GM19023 (cell line): ENCODE data around the gene MLYCD.

Experiments
- ATAC-seq: cut with Tn5 transposase; IDR thresholded peaks from one replicate; pipeline ENCODE4 v1.9.1; 2021; ENCODE audit warnings: mild to moderate bottlenecking, moderate library complexity; ENCODE audit not compliant: unreplicated experiment

MLYCD gene

DNA sequence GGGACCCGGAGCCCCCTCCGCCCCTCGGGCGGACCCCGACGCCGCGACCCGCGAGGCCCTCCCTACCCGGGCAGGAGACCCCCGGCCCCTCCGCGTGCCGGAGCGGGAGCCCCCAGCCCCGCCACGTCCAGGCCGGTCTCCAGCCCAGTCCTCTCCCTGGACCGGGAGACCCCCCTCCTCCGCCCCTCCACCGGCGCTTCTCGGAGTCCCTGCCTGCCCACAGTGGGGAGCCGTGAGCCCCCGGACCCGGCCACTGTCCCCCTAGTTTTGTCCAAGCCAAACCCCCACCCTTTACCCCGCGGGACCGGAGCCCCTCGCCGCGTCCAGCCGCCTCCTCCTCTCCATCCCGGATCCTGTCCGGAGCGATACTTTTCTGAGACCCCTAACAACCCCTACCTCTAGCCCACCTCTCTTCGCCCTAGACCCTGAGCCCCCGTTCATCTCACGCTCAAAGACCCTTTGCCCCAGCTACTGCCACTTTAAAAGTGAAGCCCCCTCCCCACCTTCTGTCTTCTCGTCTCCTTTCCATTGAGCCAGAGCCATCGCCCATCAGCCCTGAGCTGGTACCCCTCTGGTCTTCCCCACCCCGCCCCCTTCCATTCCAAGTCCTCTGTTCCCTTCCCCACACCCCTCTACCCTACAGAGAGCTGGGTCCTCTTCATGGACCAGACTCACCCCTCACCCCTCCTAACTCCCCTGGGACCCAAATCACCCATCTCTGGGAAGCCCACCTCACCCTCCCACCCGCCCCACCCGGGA, 70.2 kb downstream of the MLYCD start:
- ATAC-seq: no peak

DNA sequence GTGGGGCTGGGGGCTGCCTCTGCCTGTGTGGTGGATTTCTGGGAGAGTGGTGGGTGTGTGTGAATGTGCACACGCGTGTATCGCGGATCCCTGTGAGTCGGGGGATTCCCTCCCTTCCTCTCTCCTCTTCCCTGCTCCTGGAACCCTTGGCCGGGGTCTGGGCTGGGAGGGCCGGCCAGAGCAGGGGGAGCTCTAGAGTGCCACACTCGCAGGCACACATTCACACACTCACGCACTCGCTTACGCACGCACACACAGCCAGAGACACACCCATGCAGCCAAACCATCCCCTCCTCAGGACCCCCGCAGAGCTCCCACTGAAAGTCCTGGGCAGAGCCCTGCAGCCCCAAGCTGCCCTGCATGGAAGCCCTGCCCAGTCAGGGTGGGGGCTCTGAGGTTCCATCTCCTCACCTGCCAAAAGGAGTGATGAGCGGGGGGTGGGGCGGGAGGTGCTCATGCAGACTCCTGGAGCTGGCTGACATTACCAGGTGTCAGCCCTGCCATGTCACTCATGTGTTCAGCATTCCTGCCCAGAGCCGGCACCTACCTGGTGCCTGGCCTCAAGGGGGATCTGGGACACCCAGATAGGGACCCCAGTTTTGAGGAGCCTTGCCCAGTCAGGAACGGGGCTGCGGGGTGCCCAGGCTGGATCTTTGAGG, 71.0 kb downstream of the MLYCD start:
- ATAC-seq: no peak

DNA sequence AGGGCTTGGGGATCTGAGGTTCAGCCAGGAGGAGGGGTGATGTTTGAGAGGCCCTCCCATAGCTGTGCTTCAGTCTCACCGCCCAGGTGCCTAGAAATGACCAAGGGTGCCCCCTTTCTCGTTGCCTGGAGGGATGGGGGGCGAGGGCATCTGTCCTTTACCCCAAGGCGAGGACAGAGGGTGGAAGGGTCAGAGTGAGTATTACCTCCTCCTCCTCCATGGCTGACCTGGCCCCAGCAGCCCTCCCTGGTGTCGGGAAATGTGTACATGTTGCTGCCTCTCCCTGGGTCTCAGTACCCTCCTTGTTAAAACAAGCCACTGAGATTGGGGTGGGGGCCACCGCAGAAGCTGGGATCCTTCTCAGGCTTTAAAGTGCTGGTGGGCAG, 71.5 kb downstream of the MLYCD start:
- ATAC-seq: no peak

DNA sequence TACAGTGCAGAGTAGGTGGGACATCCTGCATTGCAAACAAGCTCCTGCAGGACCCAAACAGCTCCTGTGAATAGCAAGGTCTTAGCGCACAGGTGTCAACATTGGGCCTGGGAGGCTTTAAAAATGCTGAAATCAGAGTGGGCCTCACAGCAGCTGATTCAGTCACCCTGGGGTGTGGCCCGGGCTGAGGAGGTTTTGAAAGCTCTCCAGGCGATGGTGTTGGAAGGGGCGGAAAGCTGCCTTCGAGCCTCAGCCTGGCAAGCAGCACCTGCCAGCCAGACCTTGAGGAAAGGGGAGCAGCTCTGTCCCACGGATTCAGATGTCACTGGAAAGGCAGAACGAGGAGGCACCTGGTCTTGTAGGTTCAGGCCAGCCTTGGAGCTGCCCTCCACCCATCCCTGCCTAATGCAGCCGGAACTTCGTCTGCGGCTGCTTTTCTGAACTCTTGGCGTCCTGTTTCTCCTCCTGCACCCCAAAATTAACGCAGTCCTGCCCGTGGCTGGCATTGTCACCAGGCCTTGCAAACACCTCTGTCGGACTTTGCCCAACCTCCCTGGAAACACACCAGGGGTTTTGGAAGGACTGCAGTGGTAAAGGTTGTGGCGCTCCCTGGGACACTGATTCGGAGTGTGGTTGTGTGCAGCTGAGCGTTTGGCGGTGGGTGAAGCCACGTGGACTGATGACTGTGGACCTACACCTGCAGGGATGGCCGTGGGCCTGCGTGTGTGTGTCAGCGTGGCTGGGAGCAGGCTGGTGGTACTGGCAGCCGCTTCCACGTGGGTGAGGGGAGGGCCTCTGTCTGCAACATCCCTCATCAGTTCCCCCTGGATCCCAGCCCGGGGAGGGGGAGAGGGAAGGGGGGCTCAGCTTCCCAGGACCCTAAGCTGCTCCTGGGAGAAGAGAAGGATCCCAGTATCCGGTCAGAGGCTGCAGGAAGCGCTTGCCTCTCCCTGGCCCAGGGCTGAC, 72.5 kb downstream of the MLYCD start:
- no peak for ATAC-seq

DNA sequence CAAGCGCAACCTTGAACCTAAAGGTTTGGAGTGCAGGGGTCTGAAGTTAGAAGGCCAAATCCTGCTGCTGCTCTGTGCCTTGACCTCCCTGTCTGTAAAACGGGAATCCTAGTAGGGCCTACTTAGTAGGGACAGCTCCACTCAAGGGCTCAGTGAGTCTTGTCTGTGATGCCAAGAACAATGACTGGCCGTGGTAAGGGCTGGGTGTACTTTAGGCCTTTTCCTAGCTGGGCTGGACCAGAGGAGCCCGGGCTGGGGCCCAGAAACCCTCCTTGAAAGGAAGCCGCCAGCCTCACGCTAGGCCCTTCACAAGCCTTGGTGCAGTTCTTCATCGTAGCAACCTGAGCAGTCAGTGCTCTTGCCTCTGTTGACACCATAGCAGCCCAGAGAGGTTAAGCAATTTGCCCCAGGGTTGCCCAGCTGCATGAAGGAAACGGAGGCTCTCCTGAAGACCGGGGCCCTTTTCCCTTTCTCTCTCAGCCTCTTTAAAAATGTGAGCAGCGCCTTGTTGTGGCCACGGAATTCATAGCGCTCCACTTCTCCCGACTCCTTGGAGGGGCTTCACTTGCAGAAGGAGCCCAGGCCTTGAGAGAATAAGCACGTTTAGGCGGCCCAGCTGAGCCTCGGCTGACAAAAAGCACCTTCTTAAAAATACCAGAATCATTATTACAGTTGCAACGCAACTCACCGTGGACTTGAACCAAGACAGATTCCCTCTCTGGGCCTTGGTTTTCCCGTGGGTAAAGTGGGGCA, 73.5 kb downstream of the MLYCD start:
- no peak for ATAC-seq

DNA sequence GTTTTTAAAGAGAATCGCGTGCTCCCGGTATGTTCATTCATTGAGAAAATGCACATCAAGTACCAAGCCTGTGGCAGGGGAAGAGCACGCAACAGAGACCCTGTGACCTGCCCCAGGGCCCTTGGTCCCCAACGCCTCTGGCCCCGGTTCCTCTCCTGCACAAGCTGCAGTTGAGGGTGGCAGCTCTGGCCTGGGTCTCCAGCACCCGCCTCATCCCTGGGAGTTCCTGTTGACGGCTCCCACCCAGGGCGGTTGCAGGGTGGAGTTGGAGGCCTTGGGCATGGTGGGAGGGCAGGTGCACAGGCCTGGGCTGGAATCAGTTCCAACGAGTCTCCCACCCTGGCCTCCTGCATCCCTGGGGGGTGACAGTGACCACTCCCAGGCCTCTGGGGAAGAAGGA, 74.2 kb downstream of the MLYCD start:
- ATAC-seq: no peak

DNA sequence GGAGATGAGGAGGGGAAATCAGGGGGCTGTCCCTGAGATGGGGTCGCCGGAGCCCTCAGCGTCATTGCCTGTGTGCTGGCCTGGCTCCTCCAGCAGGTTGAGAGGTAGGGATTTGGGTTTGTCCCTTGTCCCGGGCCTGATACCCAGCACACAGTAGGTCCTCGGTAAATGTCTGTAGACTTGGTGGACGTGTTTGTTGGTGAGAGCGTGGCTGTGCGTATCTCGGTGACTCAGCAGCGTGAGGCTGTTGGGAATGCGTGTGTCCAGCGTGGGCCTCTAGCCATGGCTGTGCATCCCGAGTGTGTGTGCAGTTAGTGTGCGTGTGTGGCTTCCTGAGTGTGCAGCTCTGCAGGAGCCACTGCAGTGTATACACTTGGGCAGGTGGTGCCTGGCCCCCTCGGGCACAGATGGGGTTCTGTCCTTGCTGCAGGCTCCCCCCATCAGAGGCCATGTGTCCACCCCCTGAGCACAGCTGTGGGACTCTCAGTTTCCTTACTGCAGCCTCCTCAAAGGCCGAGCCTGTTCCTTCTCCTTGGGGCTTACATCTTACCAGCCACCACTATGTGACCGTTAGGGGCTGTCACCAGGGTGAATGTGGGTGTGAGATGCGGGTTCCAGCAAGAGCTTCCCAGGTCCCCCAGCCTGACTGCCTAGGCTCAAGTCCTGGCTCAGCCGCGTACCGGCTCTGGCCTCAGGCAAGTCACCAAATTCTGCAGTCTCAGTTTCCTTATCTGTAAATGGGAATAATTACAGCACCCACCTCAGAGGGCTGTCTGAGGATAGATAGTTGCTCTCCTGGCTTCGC, 74.9 kb downstream of the MLYCD start:
- no peak for ATAC-seq

DNA sequence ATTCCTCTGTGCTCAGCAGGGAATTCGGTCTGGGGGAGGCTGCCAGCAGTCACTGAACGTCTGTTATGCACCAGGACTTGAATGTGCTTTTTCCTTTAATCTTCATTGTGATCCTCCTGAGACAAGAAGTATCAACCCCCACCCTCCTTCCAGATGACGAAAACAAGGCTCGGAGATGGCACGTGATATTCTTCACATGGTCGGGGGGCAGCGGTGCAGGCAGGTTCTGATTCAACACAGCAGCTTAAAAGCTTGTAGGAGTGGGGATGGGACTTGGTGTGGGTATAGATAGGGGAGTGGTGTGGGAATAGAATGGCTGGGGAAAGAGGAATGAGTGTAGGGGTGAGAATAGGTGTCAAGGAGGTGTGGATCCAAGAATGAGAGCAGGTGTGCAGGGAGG, 75.6 kb downstream of the MLYCD start:
- no peak for ATAC-seq

DNA sequence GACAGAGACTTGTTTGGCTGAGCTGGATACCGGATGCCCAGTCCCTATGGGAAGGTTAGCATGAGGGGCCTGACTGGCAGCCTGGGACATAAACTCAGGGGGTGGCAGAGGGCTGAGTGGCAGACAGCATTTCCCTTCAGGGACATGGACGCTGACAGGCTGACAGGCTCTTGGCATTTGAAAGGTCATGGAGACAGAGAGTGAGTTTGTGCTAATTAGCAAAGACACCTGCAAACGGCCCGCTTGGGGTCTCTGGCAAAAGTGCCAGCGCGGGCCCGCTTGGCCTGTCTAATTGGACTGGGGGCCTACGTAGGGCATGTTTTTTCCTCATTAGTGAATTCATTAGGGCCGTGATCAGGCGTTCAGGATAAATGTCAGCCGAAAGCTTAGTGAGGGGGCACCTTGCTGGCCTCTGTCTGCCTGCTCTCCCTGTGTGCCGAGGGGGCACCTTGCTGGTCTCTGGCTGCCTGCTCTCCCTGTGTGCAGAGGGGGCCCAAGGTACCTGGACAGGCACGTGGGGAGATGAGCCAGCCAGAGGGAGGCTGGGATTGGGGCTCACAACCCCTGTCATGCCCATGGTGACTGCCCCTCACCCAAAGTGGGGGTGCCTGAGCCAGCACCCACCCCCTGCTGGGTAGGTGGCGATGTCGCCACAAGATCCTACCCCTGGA, 76.8 kb downstream of the MLYCD start:
- no peak for ATAC-seq
